G401 (cell line): ENCODE results near the gene NCAM2. TPM values are rescaled to one million over a fixed set of nuclear protein-coding genes. Genes with fewer than 3 reads are reported as not detected.

ENCODE experiments used
- DNase-seq: peaks from one replicate; pipeline ENCODE4 v3.0.0-alpha.2; 2015; ENCODE audit warnings: low spot score
- in situ Hi-C: cut with HindIII; loops from 2 replicates; pipeline ENCODE4 v1.10.0; 2016; ENCODE audit warnings: low sequenced_read_pairs, mixed read lengths
- total RNA-seq: library from RNA; depleted of rRNA; stranded (reverse); fragments of >200 nt; shearing (Covaris generic); gene quantifications from 2 replicates; pipeline ENCODE4 v1.2.3, GENCODE V29; 2014

Gene NCAM2
- total RNA-seq, 1 experiment from 2014 or later: 6.7 TPM

GRCh38 chr21:21262048-21262447, 263.8 kb downstream of the NCAM2 start:
- in situ Hi-C loops: no loop called here

GRCh38 chr21:21268061-21268471, 269.9 kb downstream of the NCAM2 start:
- no peak for DNase-seq
- in situ Hi-C loops: no loop called here

More at GRCh38 chr21:21262048-21262447, 263.8 kb downstream of the NCAM2 start:
- no peak for DNase-seq

DNA sequence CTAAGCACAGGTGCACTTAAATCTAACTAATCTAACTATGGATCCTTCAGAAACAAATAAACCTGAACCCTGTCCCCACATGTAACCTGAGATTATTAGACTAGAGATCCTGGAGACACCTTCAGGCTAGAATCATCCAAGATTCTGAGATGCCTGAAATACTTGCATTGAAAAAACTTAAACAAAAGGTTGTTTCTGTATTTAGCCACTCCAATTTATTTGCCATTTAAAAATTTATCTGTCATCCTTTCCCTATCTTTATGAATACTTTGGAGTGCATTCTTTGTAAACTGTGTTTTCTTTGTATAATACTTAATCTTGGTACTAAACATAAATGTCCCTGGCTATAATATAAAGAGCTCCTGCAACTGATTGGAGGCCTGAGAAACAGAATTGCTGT, 270.7 kb downstream of the NCAM2 start:
- in situ Hi-C loops: no loop called here
- no peak for DNase-seq

- in situ Hi-C loops: no loop called here
- no peak for DNase-seq
Measured at GRCh38 chr21:21279193-21279901, 281.1 kb downstream of the NCAM2 start.

GRCh38 chr21:21283810-21284209, 285.6 kb downstream of the NCAM2 start:
- no peak for DNase-seq
- in situ Hi-C loops: no loop called here

DNA sequence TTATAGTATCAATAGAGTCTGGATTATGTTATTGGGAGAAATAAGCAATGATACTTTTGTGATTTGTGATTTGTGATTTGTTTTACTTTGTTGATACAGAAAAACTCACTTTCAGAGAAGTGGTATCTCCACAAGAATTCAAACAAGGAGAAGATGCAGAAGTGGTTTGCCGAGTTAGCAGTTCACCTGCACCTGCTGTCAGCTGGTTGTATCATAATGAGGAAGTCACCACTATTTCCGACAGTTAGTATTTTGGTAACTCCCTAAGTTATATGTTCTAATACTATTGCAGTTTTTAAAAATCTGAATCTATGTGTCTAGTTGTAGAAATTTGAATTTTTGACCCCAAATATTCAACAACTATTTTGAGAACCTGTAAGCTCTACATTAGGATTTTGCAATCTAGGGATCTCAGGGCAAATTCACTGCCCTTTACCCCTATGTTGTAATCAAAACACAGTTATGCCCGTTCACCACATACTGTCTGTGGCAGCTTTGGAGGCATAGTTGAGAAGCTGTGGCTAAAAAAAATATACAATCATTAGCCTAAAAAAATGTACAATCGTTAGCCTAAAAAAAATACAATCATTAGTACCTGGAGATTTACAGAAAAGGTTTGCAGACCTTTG, 288.1 kb downstream of the NCAM2 start:
- DNase-seq: no peak
- in situ Hi-C loops: no loop called here

DNA sequence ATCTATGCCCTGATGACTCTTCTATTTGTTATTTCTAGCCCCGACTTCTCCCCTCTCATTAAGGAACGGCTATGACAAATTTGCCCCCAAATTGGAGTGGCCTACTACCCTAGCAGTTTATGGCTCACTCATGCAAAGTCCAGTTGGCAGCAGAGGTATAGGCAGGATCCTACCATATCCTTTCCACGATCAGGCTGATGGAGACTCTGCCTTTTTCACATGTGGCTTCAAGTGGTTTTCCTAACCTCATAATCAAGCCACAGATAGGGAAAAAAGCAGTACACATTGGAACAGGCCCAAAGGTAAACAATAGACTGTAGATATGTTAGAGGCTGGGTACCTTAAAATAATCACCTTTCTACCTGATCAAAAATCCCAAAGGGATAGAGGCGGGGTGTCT, 292.5 kb downstream of the NCAM2 start:
- in situ Hi-C loops: no loop called here
- no peak for DNase-seq

- no peak for DNase-seq
- in situ Hi-C loops: no loop called here
Measured at GRCh38 chr21:21291883-21292569, 293.8 kb downstream of the NCAM2 start.

DNA sequence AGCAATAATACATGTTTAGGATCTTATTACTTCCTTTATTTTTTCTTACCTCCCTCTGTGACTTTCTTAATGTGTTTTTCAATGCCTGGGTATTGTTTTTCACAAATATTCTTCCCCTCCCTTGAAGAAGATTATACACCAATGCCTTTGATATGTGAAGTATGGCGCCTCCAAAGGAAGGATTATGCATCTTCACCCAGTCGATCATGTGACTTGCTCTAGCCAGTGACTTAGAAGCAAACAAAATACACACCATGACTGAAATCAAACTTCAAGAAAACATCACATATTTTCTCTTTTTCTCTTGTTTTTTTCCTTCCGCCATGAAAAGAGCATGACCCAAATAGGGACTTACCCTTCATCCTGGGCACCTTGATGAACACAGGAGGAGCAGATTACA, 297.1 kb downstream of the NCAM2 start:
- DNase-seq: no peak
- in situ Hi-C loops: no loop called here

DNA sequence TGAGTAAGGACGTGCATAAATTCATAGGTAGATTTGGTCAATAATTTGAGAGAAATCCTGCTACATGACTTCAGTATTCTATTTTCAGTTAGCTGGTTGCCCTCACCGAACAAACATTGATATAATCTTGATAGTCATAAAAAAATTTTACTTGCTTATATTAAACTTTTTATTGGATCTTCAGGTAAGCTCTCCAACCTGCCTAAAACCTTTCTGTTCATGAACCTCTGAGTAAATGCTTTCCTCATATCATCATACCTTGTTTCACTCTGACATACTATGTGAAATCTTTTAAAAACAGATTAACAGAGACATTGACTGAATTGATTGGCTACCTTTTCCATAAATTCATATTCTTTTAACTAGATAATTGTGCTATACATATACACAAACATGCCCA, 299.0 kb downstream of the NCAM2 start:
- in situ Hi-C loops: no loop called here
- no peak for DNase-seq

DNA sequence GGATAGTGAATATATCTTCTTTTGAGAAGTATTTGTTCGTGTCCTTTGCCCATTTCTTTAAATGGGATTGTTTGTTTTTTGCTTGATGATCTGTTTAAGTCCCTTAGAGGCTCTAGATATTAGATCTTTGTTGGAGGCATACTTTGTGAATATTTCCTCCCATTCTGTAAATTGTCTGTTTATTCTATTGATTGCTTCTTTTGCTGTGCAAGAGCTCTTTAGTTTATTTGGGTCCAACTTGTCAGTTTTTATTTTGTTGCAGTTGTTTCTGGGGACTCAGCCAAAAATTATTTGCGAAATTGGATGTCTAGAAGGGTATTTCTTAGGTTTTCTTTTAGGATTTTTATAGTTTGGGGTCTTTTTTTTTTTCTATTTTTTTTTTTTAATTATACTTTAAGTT, 302.8 kb downstream of the NCAM2 start:
- no peak for DNase-seq
- in situ Hi-C loops: no loop called here

DNA sequence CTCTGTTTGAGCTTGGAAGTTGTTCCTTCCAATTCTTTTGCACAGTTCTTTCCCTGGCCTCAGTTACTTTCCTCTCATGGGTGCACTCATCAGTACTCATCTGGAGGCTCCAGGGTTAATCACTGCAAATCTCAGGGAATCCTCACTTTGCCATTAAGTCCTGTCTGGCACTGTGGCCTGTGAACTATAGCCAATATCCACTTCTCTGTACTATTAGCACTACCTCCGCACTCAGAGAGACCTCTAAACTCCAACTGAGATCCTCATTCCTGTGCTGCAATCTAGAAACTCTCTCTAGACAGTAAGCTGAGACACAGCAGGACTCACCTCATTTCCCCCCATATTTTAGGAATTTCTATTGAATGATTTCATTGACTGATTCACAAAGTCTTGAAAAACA, 311.3 kb downstream of the NCAM2 start:
- in situ Hi-C loops: no loop called here
- DNase-seq: no peak

DNA sequence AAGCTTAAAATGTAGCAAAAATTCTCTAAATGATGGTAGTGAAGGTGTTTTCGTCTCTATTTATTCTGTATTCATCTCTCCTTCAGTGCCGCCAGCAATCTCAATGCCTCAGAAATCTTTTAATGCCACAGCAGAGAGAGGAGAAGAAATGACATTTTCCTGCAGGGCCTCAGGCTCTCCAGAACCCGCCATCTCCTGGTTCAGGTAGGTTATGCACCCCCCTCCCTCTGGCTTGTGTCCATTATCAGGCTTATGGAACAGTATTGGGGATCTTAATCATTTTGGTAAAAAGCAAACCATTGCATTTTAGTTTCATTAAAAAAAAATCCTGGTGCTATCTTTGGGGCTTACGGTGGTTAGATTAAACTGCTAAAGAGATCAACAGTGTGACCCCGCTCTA, 326.1 kb downstream of the NCAM2 start:
- in situ Hi-C loops: no loop called here
- no peak for DNase-seq

GRCh38 chr21:21332492-21332891, 334.3 kb downstream of the NCAM2 start:
- in situ Hi-C loops: no loop called here
- DNase-seq: no peak

- DNase-seq: no peak
Measured at GRCh38 chr21:21341041-21341440, 342.8 kb downstream of the NCAM2 start.

GRCh38 chr21:21345296-21345695, 347.1 kb downstream of the NCAM2 start:
- no peak for DNase-seq
- in situ Hi-C loops: no loop called here

More at GRCh38 chr21:21341041-21341440, 342.8 kb downstream of the NCAM2 start:
- in situ Hi-C loops: no loop called here

DNA sequence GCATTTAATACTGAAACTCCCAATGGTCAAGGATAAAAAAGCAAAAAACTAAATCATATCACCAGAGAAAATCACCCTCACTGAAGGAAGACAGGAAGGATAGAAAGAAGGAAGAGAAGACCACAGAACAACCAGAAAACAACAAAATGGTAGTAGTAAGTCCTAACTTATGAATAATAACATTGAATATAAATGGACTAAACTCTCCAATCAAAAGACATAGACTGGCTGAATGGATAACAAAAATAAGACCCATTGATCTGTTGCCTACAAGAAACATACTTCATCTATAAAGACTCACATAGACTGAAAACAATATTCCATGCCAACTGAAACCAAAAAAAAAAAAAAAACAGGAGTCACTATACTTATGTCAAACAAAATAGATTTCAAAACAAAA, 347.7 kb downstream of the NCAM2 start:
- no peak for DNase-seq
- in situ Hi-C loops: no loop called here

DNA sequence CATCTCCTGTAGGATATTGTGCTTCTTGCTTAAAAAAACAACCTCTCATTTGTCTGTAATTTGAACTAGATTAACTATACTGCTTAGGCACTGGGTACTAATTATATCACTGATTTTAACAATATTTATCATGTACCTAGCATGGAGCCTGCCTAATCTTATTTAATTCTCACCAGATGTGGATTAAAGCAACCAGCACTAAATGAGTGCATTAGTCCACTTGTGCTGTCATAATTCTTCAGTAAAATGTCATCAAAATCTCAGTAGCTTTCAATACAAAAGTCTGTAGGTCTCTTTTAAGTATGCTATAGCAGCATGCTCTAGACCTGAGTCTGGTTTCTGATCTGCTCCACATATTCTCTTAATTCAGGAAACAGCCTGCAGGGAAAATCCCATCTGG, 368.1 kb downstream of the NCAM2 start:
- in situ Hi-C loops: no loop called here
- no peak for DNase-seq

GRCh38 chr21:21367583-21367982, 369.4 kb downstream of the NCAM2 start:
- no peak for DNase-seq
- in situ Hi-C loops: no loop called here

GRCh38 chr21:21373969-21374368, 375.8 kb downstream of the NCAM2 start:
- in situ Hi-C loops: no loop called here
- no peak for DNase-seq
